Ishikawa (cell line): Measurements from ENCODE around the gene CPT1B.
A peak's percentile ranks its signal among the peaks of the same experiment; 100 is the strongest.

Experiments used
- CEBPB ChIP-seq: IDR thresholded peaks from 2 replicates; pipeline ENCODE4 v1.6.1; 2012
- CREB1 ChIP-seq: IDR thresholded peaks from 2 replicates; pipeline ENCODE4 v1.6.1; 2012; ENCODE audit warnings: low read depth
- EGR1 ChIP-seq: IDR thresholded peaks from 2 replicates; pipeline ENCODE4 v1.6.1; 2012
- EP300 ChIP-seq: IDR thresholded peaks from 2 replicates; pipeline ENCODE4 v1.6.1; 2012; ENCODE audit warnings: borderline replicate concordance
- FOXM1 ChIP-seq: IDR thresholded peaks from 2 replicates; pipeline ENCODE4 v1.6.1; 2012; ENCODE audit warnings: low read depth, borderline replicate concordance
- NFIC ChIP-seq: IDR thresholded peaks from 2 replicates; pipeline ENCODE4 v1.6.1; 2012
- RAD21 ChIP-seq: IDR thresholded peaks from 2 replicates; pipeline ENCODE4 v1.6.1; 2012; ENCODE audit warnings: low read depth
- REST ChIP-seq: IDR thresholded peaks from 2 replicates; pipeline ENCODE4 v1.6.1; 2012; ENCODE audit warnings: low read depth, mild to moderate bottlenecking
- TAF1 ChIP-seq: IDR thresholded peaks from 2 replicates; pipeline ENCODE4 v1.6.1; 2012; ENCODE audit warnings: low read depth, mild to moderate bottlenecking
- TCF12 ChIP-seq: IDR thresholded peaks from 2 replicates; pipeline ENCODE4 v1.6.1; 2012; ENCODE audit warnings: low read depth
- TEAD4 ChIP-seq: IDR thresholded peaks from 2 replicates; pipeline ENCODE4 v1.6.1; 2012
- YY1 ChIP-seq: IDR thresholded peaks from 2 replicates; pipeline ENCODE4 v1.6.1; 2012; ENCODE audit warnings: low read depth
- ZBTB7A ChIP-seq: IDR thresholded peaks from 2 replicates; pipeline ENCODE4 v1.6.1; 2012; ENCODE audit warnings: low read depth
- TF ChIP-seq, protein P1 (sequence below): IDR thresholded peaks from 2 replicates; pipeline ENCODE4 v1.6.1; 2012
- TF ChIP-seq, protein P2 (sequence below): IDR thresholded peaks from 2 replicates; pipeline ENCODE4 v1.6.1; 2012

Gene CPT1B

DNA sequence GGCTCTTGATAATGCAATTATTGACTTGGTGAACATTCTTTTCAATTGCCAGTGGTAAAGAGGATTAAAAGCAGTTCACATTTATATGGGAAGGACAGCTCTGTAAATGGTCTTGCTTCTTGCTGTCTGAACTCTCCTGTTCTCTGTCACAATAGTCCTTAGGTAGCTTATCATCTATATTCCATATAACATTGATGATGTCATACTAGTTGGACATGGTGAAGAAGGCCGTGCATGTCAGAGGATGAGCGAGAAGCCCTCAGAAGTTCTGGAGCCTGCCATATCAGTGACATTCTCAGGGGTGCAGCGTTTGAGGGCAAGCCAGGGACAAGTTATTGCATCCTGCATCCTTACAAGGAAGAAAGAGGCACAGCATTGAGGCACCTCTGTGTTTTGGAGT lies 7.0 kb upstream of the CPT1B start:
- no peak for TF ChIP-seq YY1
- TF ChIP-seq RAD21, result no peak
- no peak for TF ChIP-seq NFIC
- no peak for TF ChIP-seq TEAD4
- TF ChIP-seq EP300, result no peak

GRCh38 chr22:50584106-50585096 lies 6.2 kb upstream of the CPT1B start:
- TF ChIP-seq TEAD4 (no peak; the same call in 1 of the 2 replicates), ZBTB7A (no peak), EGR1 (no peak), TCF12 (no peak), YY1 (no peak), CREB1 (no peak), TAF1 (no peak), EP300 (no peak), FOXM1 (no peak), NFIC (no peak), CEBPB (no peak), REST (no peak), RAD21 (no peak)
- TF ChIP-seq, protein P1, sequence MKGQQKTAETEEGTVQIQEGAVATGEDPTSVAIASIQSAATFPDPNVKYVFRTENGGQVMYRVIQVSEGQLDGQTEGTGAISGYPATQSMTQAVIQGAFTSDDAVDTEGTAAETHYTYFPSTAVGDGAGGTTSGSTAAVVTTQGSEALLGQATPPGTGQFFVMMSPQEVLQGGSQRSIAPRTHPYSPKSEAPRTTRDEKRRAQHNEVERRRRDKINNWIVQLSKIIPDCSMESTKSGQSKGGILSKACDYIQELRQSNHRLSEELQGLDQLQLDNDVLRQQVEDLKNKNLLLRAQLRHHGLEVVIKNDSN, result no peak
- TF ChIP-seq, protein P2, sequence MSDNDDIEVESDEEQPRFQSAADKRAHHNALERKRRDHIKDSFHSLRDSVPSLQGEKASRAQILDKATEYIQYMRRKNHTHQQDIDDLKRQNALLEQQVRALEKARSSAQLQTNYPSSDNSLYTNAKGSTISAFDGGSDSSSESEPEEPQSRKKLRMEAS, result no peak

- TF ChIP-seq, protein P1, result no peak
- TF ChIP-seq NFIC, result no peak
- TF ChIP-seq EP300, result no peak
- TF ChIP-seq CEBPB, result no peak
- TF ChIP-seq TCF12, result no peak
- no peak for TF ChIP-seq REST
- TF ChIP-seq, protein P2, result no peak
- TF ChIP-seq RAD21, result no peak; the same call in 1 of the 2 replicates
- TF ChIP-seq ZBTB7A, result no peak
- TF ChIP-seq YY1, result no peak
Measured at GRCh38 chr22:50583294-50583861, 5.2 kb upstream of the CPT1B start.

DNA sequence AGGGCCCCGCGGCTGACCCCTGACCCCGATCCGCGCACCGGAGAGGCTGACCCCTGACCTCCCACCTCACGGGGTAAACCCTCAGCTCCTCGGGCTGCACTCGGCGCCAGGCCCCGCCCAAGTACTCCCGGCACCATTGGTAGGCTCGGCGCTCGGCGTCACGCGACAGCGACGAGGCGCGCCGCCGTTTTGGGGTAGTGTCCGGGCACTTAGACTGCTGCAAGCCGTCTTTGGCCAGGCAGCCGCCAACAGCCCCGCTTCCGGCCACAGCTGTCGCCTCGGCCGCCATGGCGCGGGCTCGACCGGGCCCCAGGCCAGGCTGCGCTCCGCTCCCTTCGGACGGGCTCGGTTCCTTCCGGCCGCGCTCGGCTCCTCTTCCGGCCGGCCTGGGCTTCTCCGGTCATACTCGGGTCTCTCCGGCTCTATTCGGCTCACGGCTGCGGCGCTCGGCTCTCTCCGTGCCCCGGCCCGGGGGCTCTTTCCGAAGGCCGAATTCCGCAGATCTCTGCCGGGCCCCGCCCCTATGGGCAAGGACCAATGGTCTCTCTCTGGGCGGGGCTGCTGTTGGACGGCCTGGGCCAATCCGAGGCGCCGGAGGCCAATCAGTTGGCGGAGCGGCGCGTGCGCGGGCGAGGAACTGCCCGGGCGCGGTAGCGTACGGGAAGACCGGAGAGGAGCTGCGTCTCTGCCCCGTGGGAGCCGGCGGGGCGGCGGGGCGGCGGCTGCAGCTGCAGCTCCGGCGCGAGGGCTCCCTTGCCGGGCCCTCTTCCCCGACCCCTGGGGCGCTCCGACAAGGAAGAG lies 4.5 kb upstream of the CPT1B start, which contains the start of gene CHKB:
Gene CHKB, minus strand, starts transcription at position 357 of the 801 bp plus-strand sequence. Its CDS starts 68 bp downstream, at position 289.
- TF ChIP-seq FOXM1, result no peak
- peak; percentile 84 for TF ChIP-seq TAF1
- no peak for TF ChIP-seq CREB1
- TF ChIP-seq, protein P1, result no peak
- peak; percentile 83 for TF ChIP-seq YY1
- TF ChIP-seq, protein P2, result no peak; the same call in none of the 2 replicates
- TF ChIP-seq EGR1, result peak; percentile 63; the same call in 1 of the 2 replicates
- TF ChIP-seq EP300, result no peak
- TF ChIP-seq ZBTB7A, result no peak
- 0 out of 2 replicates have a peak, but pooled peaks have one; percentile 14 for TF ChIP-seq TCF12
- no peak for TF ChIP-seq REST
- TF ChIP-seq CEBPB, result no peak
- peak; percentile 25; the same call in 1 of the 2 replicates for TF ChIP-seq NFIC
- TF ChIP-seq RAD21, result no peak
- peak; percentile 4; the same call in 1 of the 2 replicates for TF ChIP-seq TEAD4
